ENCODE measurements around the gene ABCA5.
"Not testable (repeated sequence)": the region's sequence is repeated elsewhere in the genome, so short reads cannot be mapped to it uniquely, and the experiment has no call there.

The ABCA5 gene

GRCh38 chr17:69325518-69326376 lies 1.2 kb downstream of the ABCA5 start:
- DNase-seq = no peak

GRCh38 chr17:69323806-69324205 lies 3.1 kb downstream of the ABCA5 start:
- no peak for DNase-seq

- DNase-seq = no peak
Measured at GRCh38 chr17:69320908-69321238, 6.1 kb downstream of the ABCA5 start.

GRCh38 chr17:69320210-69320907 lies 6.6 kb downstream of the ABCA5 start:
- DNase-seq = no peak

GRCh38 chr17:69317625-69318024 lies 9.3 kb downstream of the ABCA5 start:
- DNase-seq = no peak

GRCh38 chr17:69314246-69315065 lies 12.5 kb downstream of the ABCA5 start:
- DNase-seq = no peak

- no peak for DNase-seq
Measured at GRCh38 chr17:69305177-69305576, 21.8 kb downstream of the ABCA5 start.

- no peak for DNase-seq
Measured at GRCh38 chr17:69302682-69303081, 24.3 kb downstream of the ABCA5 start.

GRCh38 chr17:69300222-69300621 lies 26.7 kb downstream of the ABCA5 start:
- no peak for DNase-seq

- not testable (repeated sequence) for DNase-seq
Measured at GRCh38 chr17:69298120-69298722, 28.7 kb downstream of the ABCA5 start.

GRCh38 chr17:69287168-69287567 lies 39.8 kb downstream of the ABCA5 start:
- no peak for DNase-seq

GRCh38 chr17:69286257-69286656 lies 40.7 kb downstream of the ABCA5 start:
- no peak for DNase-seq

- no peak for DNase-seq
Measured at GRCh38 chr17:69284646-69285045, 42.3 kb downstream of the ABCA5 start.

GRCh38 chr17:69282002-69282401 lies 44.9 kb downstream of the ABCA5 start:
- no peak for DNase-seq

- not testable (repeated sequence) for DNase-seq
Measured at GRCh38 chr17:69276279-69276678, 50.7 kb downstream of the ABCA5 start.

GRCh38 chr17:69275751-69276150 lies 51.2 kb downstream of the ABCA5 start:
- DNase-seq = no peak

GRCh38 chr17:69271023-69271422 lies 55.9 kb downstream of the ABCA5 start:
- no peak for DNase-seq

- DNase-seq = no peak
Measured at GRCh38 chr17:69269131-69269998, 57.6 kb downstream of the ABCA5 start.

GRCh38 chr17:69268543-69269014 lies 58.4 kb downstream of the ABCA5 start:
- DNase-seq = no peak

GRCh38 chr17:69267219-69267618 lies 59.7 kb downstream of the ABCA5 start:
- DNase-seq = no peak

- no peak for DNase-seq
Measured at GRCh38 chr17:69265873-69266272, 61.1 kb downstream of the ABCA5 start.

- DNase-seq = no peak
Measured at GRCh38 chr17:69254187-69254586, 72.7 kb downstream of the ABCA5 start.

Measured in activated T-cell treated with anti-CD3 and anti-CD28 coated beads, Interleukin-2, amount 50 U/mL, for 48 hours (primary cell).